SHP77 treated with DMSO at 0.1 percent for 48 hours (cell line): ENCODE results near the gene C1QTNF8.
A peak's percentile ranks its signal among the peaks of the same experiment; 100 is the strongest.

Source experiments
- DNase-seq: peaks from one replicate; lab custom pipeline; 2025; lab: John Stamatoyannopoulos, UW

The C1QTNF8 gene

GRCh38 chr16:1060416-1061340 is 35.4 kb downstream of the C1QTNF8 start:
- DNase-seq: no peak

GRCh38 chr16:1059310-1059709 is 36.7 kb downstream of the C1QTNF8 start:
- no peak for DNase-seq

DNA sequence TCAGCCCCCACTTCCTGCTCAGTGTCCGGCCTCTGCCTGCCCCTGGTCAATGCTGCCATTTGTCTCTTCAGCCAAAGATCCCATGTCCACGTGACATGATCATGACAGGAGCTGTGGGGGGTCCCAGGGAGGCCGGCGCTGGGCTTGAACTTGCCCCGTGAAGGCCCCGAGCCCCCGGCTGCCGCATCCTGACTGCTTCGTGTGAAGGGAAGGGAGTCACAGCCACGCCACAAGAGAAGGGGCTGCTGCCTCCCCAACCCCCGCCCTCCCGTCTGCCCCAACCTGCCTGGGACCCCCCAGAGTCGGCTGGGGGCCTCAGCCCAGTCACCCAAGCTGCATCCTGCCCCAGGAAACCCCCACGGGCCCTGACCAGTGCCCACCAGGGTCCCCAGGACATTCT is 37.8 kb downstream of the C1QTNF8 start:
- no peak for DNase-seq

DNA sequence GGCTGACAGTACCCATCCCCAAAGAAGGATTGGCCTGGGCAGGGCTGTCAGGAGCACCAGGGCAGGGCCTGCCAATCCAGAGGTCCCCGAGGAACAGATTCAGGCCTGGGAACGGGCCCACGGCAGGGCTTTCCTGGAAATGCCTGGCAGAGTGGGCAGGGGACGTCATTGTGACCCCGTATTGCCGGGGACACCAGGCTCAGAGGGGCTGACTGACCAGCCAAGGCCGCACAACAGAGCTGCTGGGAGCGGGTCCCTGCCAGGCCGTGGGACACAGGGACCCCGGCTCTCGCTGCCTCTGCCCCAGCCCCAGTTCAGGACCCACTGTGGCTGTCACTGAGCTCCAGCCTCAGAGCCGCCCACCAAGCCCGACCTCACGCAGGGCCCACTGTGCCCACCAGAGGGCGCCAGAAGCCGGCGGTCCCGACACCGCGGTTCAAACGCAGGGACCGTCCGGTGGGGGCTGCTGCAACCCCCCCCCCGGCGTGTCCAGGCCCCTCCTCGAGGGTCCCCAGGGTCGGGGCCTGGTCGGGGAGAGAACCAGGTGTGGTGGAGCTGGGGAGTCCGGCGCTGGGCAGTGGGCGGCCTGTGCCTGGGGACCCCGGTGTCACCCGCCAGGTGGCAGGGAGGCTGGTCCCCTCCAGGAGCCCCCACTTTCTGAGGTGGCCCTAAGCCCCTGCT is 38.7 kb downstream of the C1QTNF8 start:
- no peak for DNase-seq

DNA sequence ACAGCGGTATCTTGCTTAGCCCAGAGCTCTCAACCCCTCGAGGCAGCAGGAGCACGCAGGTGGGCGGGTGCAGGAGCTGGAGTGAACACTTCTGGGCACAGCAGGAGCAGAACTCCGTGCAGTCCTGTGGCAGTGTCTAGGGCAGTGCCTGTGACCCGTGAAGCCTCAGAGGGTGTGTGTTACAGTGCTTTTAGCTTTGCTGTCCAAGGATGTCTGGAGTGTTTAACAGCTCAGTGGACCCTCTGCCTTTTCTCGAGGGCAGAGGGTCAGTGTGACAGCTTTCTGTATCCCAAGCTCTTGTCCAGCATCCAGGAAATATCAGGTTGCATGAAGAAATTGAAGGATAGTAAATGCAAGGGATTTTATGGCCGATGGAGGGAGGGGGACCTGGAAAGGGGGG is 39.8 kb downstream of the C1QTNF8 start:
- no peak for DNase-seq

DNA sequence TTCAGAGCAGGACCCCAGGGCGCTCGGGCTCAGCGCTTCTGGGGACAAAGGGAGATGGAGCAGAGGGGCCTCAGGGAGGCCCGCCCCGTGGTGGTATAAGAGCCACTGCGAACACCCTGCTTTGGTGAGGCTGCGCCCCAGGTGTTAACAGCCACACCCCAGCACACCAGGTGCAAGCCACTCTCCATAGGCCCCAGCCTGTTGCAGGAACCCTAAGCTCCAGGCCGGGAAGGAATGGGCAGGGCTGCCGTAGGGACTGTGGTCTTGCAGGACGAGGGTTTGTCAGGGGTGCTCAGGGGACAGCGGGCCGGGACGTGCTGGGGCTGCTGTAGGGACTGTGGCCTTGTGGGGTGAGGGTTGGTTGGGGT is 40.5 kb downstream of the C1QTNF8 start:
- no peak for DNase-seq

DNA sequence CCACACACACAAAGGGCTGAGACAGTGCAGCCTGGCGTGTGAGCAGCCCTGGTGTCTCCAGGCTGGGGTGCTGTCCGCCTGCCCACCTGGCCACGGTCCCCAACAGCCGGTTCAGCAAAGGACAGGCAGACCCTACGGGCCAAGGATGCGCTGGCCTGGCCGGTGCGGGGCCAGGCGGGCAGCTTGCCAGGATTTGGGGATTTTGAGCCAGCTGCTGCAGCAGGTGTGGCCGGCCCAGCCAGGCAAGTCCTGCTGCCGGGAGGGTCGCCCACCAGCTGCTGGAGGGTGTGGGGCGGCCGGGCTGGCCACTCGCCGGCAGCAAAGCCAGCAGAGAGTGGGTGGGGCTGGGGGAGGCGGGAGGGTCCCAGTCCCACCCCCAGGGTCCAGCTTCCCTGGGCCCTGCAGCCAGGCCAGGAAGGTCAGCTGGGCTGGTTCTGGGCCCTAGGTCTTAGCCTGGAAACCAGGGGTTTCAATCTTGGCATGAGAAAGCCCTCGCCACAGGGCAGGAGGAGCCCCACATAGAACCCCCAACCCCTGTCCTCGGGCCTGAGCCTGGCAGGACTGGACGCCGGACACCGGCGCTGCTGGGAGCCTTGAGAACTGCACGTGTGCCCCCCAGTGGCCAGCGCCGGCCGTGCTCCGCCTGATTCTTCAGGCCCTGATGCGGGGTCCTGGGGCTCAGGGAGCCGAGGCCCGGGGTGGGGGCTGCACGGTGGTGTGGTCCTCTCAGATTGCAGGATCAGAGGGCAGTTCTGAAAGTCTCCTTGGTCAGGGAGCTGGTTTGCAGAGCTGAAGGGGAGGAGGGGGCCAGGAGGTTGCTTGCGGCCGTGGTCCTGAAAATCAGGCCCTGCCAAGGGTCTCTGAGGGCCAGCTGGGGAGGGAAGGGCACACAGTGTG is 41.1 kb downstream of the C1QTNF8 start:
- DNase-seq: no peak

DNA sequence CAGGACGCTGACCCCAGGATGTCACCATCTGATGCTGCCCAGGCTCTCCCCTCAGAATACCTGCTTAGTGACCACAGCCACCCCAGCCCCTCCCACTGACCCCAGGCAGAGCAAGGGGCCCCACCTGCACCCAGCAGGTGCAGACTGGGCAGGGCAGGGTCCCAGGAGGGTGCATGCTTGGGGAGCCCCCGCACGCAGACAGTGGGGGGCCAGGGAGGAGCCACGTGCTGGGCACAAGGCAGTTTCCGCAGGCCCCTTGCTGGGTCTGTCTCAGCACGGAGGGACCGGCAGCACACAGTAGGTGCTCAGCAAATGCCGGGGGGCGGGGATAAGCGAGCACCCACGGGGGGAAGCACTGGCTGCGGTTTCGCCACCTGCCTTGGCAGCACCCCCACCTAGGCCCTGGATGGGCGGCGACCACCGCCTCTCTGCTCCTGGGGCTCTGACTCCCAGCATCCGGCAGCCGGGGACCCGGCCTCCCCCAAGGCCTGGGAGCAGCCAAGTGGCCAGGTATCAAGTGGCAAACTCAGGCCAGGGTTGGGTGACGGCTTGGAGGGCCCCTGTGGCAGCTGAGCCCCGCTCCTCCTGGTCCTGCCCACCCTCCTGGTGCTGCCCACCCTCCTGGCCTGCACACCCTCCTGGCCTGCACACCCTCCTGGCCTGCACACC is 42.2 kb downstream of the C1QTNF8 start:
- no peak for DNase-seq

DNA sequence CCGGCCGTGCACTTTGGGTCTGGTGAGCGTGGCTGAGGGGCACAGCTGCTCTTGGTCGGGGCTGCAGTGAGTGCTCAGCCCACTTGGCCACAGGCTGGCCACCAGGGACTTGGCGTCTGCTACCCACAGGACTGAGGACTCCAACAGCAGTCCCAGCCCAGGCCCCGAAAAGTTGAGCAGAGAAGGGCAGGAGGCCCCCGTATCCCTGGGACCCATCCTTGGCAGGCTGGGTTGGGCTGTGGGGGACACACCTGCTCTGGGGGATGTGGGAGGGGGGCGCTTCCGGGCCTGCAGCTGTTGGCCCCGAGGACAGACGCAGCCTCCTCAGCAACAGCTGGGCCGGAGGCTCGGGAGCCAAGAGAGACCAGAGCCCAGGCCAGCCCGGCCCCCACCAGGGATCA is 42.9 kb downstream of the C1QTNF8 start:
- DNase-seq: no peak

- no peak for DNase-seq
These were observed 43.3 kb downstream of the C1QTNF8 start for GRCh38 chr16:1052721-1053120.

GRCh38 chr16:1051446-1051845 is 44.6 kb downstream of the C1QTNF8 start:
- DNase-seq: no peak

DNA sequence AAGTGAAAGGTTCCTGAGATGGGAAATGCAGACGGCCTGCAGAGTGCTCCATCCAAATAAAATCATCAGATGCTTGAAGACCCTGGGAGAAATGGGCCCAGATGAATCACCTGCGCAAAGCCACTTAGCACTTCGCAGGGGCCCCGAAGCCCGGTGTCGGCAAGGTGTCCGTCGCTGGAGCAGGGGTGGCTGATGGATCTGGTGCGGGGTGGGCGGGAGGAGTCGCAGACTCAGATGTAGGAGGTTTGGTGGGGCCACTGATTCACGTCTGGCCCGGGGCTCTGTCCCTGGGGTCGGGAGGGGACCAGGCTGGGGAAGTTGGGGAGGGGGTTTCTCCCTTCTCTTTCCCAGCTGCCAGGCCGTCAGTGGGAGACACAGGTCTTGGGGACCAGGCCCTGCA is 45.1 kb downstream of the C1QTNF8 start:
- DNase-seq: no peak

GRCh38 chr16:1050516-1050915 is 45.5 kb downstream of the C1QTNF8 start:
- no peak for DNase-seq

- no peak for DNase-seq
These were observed 46.1 kb downstream of the C1QTNF8 start for GRCh38 chr16:1049976-1050247.

- DNase-seq: no peak
These were observed 46.7 kb downstream of the C1QTNF8 start for GRCh38 chr16:1049113-1049975.

DNA sequence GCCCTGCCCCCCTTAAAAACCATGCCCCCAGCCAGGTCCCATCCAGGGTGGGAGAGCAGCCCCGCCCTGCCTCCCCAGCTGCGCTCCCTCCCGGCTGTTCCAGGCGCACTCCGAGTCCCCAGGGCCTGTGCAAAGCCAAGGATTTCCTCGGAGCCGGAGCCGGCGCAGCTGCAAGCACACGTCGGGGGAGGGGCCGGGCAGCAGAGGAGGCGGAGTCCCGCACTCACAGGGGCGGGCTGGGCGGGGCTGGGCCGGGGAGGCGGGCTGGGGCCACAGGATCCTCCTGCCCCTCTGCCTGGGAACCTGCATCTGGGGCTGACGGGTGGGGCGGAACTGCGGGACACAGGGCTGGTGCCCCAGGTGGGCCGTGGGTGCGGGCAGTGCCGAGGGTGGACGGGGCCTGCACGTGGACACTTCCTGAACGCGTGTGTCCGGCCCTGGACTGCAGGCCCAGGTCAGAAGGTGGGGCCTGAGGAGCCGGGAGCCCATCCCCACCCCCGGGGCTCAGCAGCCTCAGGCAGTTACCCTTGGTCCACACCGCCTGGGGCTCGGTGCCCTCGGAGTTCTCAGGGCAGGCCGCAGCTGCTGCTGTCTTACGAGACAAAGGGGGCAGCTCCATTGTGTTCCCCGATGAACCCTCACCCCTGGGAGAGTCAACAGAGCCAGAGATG is 47.5 kb downstream of the C1QTNF8 start:
- DNase-seq: peak; percentile 20

GRCh38 chr16:1047801-1048200 is 48.2 kb downstream of the C1QTNF8 start:
- no peak for DNase-seq

GRCh38 chr16:1047123-1047522 is 48.9 kb downstream of the C1QTNF8 start:
- DNase-seq: no peak

DNA sequence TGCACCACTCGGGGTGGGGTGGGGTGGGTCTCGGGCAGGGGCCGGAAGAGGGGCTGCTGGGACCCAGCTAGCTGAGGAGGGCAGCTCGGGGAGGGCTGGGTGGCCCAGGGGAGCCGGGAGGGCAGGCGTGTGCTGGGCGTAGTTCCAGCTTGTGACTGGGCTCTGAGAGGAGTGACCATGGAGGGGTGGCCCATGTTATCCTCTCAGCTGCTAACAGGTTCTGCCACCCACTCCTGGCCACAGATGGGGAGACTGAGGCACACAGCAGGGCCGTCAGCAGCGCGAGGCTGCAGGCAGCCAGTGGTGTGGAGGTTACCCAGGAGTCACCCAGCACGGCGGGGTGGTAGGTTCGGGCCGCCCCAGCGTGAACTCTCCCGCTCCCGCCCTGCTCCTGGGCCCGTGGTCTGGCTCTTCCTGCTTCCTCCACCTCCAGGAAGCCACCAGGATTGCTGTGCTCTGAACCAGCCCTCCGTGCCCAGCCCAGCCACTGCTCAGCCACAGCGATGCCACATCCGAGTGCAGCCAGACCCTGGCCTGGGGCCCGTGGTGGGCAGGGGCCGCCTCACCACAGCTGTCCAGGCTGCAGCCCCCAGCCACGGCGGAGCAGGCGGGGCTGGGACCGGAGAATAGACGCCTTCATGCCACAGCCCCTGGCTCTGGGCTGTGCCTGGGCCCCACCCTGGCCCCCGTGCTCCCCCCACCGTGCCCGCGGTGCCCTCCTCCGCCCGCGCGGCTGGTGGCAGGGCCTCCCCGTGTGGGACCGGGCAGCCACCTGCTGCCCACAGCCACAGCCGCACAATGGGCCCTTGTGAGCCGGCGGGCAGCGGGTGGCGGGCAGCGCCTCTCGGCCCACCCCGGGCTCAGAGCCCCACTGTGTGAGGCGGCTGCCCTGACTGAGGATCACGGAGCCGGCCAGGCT is 49.8 kb downstream of the C1QTNF8 start:
- DNase-seq: no peak
